ENCODE results near the gene TECPR2. TPM values are rescaled to one million over a fixed set of nuclear protein-coding genes. Genes with fewer than 3 reads are reported as not detected.

The TECPR2 gene
- 7.8 and 33.2 TPM in 2 replicates for total RNA-seq

GRCh38 chr14:102362545-102363181 lies at the start of gene TECPR2, which contains the start of gene CINP:
Gene TECPR2, plus strand, starts transcription at chr14:102362941. Its CDS starts 13,781 bp downstream, at chr14:102376722.
Gene CINP, minus strand, starts transcription at chr14:102362890. Its CDS starts 39 bp downstream, at chr14:102362851.

GRCh38 chr14:102319351-102320032 lies 43.2 kb upstream of the TECPR2 start, which contains the start of gene ZNF839:
Gene ZNF839, plus strand, starts transcription at chr14:102319746. Its CDS starts 20 bp downstream, at chr14:102319766.

GRCh38 chr14:102509746-102510615 lies 147.2 kb downstream of the TECPR2 start, which contains the start of gene ANKRD9:
Gene ANKRD9, minus strand, starts transcription at chr14:102509776. Its CDS starts 1,887 bp downstream, at chr14:102507889.

Other genes starting within 250 kb of the TECPR2 start
- gene WDR20, start 223.0 kb upstream of the TECPR2 start, total RNA-seq: 9.0 and 9.9 TPM in 2 replicates
- gene MOK, start 57.8 kb upstream of the TECPR2 start, total RNA-seq: 15.4 and 24.7 TPM in 2 replicates
- 4.9 and 5.0 TPM in 2 replicates for gene ZNF839, start 43.2 kb upstream of the TECPR2 start, total RNA-seq
- gene CINP, start 51 bp upstream of the TECPR2 start, total RNA-seq: 31.9 and 58.3 TPM in 2 replicates
- gene ANKRD9, start 146.8 kb downstream of the TECPR2 start, total RNA-seq: 13.2 and 15.2 TPM in 2 replicates
- 10.3 and 12.3 TPM in 2 replicates for gene RCOR1, start 229.7 kb downstream of the TECPR2 start, total RNA-seq